HPDE6-E6E7 (cell line): ENCODE data around the gene SDCCAG8.

Experiments
- DNase-seq: peaks from one replicate; pipeline ENCODE4 v3.0.0; 2011; ENCODE audit warnings: missing footprints; ENCODE audit errors: extremely low spot score

The SDCCAG8 gene

DNA sequence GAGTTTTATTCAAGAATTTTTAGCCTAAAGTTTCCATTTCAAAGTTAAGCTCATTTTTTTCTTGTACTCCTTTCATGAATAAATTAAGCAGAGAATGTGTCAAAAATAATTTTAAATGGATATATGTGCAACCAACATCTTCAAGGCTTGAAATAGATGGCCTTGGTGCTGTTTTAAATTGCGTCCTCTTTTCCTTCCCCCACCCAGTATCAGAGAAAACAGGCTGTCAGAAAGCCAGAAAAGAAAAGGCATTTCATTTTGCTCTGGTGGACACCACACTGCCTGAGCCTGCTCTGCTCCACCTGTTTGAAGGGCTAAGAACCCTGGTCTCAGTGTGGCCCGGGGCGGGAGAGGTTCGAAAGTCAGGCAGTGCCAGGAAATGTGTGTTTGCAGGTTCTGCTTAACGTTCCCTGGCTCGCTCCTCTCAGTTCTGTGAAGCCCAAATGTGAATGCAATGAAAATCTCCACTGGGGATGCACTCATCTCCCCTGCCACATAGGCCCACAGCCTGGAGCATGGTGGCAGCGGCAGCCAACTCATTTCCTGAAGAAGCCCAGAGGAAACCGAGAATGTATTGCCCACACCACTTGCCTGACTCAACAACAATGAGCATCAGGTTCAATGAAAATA is 134.4 kb downstream of the SDCCAG8 start:
- DNase-seq, result no peak

DNA sequence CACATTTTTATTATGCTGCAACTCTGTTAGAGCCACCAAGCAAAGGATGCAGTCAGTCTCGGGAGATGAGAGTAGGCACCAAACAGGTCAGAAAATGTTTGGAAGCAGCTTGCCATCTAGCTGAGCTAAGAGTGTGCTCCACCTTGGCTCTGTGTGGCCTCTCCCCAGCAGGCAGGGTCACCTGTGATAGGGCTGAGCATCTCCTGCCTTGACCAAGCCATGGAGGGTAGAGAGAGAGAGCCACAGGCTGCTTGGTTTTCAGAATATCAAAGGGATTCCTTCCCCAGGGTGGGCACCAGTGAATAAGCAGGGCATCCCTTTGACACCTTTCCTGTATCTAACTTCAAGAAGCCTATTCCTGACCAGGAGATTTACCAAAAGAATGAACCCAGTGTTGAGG is 135.5 kb downstream of the SDCCAG8 start:
- DNase-seq, result no peak

DNA sequence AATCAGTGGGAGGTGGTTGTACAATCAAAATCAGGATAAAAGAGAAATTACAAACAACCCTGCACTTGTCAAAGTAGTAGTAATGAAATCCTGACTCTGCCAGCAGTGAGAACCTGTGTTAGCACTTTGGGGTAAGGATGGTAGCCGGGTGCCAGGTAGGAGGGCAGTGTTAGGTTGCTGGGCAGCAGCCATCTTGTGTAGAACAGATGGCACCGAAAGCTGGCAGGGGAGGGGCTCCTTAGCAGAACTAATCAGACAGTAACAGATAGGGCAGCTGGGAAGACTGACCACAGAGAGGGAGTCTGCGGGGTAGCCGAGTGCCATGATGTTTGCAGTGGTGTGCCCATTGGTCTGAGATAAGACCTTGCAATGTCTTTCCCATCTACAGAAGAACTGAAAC is 137.3 kb downstream of the SDCCAG8 start:
- no peak for DNase-seq

DNA sequence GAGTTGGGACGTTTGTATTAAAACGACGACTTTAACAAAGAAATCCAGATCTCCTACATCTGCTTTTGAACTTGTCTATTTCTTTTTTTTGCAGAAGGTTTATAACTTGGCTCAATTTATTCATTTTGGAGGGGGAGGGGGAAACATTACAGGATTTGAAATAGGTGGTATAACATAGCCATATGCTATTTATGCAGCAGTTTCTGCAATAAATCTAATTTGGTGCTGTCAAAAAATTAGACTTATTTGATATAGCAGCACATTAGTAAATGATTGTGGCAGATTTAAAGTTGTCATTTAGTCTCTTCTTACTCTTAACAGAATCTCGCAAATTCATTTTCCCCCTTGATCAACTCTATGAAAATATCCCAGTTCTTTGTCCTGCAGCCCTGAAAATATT is 138.2 kb downstream of the SDCCAG8 start:
- no peak for DNase-seq

DNA sequence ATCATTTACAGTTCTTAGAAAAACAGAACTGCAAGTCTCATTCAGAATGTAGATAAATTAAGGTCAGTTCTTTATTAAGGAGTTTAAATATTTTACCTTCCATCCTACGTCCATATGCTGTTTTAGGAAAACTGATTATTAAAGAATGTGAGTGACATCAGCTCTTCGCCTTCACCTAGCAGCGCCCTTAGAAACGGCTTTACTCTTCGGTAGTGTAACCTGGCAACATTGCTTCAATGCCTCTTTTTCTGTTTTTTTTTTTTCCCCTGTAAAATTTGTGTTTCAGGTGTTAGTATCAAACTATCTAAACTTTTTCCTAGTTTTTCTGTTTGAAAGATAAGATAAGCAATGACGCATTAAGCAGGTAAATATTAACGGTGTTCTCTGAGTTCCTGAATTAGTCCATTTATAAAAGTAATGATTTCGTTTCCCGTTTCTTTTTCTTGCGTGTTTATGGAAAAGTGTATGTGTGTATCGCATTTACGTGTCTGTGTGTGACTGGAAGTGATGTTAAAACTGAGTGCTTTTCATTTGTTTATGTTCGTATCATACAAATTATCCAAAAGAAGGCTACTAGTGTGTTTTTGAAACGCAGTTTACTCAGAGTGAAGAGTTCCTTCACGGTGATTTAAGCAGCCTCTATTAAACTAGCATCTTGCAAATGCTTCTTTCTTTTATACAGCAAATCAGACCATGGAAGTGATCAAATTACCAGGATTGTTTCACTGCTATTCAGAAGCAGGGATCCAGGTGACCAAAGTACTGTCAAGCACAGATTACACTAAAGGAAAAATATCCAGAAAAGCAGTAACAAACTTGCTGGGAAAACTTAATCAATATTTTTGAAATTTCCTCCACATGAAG is 139.0 kb downstream of the SDCCAG8 start:
- no peak for DNase-seq

DNA sequence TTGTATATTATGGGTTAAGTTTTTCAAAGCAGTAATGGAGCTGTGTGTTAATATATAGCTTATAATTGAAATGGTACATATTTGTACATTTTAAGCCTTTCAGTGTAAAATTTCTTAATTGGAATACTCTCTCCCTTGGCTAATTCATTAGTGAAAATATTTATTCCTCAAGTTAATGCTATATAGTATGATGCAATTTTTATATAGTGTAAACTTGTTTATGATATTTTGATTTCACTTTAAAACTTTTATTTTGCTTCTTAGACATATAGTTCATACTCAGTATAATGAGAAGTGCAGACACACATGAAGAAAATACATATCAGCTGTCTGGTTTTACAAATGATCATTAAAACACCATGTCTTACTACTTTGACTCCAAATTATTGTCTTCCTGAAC is 140.6 kb downstream of the SDCCAG8 start:
- no peak for DNase-seq

DNA sequence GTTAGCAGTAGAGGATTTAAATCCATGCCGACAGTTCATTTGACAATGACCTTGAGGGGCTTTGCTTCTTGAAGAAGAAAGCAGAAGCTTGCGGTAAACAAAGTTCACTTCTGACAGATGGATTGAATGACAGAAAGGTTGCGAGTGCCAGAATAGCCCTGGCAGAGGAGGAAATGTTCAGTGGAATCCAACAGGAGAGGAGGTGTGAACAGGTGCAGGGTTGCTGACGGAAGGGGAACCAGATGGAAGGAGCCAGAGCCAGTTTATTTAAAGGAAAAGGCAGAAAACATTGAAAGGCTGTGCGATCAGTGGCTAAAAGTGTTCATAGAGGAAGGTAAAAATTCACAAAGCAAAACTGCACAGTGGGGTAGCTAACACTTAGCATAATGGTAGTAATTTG is 141.0 kb downstream of the SDCCAG8 start:
- no peak for DNase-seq

DNA sequence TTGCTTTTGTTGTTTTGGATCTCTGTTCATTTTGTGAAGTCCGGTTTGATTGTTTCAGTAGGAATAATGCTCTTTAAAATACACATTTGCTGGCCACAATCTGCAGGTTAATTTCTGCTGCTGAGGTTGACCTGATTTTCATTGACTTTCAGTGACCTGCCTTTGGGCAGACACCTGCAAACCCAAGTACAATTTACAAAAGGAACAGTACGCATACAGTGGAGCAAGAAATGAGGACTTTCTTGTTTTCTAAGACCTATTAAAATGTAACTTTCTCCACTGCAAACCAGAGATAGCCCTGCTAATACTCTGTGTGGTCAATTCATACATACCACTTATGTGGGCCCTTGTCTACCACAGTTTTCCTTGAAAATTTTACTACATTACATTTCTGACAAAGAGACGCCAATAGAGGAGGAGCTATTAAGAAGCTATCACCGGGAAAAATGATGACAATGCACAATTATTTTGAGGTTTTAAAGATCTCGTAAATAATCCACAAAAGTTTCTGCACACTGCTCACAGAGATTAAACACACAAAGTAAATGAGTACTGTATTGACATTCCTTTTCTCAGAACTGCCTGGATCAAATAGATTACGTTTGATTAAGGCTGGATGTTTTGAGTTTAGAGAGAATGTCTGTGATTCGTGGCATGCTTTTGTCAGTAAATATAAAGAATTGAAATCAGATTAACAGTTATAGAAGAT is 141.9 kb downstream of the SDCCAG8 start:
- DNase-seq, result no peak

DNA sequence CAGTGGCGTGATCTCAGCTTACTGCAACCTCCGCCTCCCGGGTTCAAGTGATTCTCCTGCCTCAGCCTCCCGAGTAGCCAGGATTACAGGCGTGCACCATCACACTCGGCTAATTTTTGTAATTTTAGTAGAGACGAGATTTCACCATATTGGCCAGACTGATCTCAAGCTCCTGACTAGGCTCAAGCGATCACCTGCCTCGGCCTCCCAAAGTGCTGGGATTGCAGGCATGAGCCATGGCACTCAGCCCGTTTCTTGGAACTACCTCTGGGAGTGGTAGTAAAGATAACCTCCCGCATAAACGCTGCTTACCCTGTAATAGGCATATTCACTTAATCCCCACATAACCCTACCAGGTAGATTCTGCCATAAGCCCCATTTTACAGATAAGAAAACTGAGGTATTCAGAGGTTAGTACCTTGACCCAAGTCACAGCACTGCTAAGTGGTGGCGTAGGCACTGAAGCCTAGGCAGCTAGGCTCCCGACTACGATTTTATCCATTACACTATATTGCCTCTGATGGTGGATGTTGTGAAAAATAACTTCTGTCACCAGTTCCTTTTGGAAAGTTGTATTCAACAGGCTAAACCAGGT is 143.8 kb downstream of the SDCCAG8 start:
- no peak for DNase-seq

DNA sequence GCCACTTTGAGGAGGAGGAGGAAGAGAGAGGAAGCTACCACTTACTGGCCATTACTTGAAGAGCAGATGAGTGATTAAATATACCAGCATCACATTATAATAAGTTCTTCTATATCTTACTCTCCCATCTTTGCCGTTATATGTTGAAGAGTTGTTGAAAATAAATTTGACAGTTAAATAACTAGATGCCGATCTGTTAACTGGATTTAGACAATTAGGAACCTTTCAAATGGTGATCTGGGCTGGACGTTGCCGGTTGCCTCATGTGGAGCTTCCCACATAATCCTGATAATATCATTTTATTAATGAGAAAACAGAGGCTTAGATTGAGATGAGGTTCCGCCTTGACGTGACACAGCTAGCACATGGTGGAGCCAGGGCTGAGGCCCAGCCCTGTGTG is 147.0 kb downstream of the SDCCAG8 start:
- no peak for DNase-seq

DNA sequence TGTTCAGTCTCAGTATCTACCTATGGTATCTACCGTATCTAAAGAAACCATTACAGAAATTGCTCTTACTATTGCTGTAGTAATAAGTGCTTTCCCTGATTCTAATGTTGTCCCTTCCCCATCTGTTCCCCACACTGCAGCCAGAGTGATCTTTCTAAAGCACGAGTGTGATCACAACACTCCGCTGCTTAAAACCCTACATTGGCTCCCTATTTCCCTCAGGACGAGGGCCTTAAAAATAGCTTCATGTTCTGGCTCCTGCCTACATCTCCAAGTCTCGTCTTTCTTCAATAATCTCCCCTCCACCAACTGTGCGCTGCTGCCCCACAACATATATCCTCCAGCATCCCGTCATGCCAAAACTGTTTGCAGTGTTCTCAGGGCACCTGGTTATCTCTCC is 150.6 kb downstream of the SDCCAG8 start:
- DNase-seq, result no peak

DNA sequence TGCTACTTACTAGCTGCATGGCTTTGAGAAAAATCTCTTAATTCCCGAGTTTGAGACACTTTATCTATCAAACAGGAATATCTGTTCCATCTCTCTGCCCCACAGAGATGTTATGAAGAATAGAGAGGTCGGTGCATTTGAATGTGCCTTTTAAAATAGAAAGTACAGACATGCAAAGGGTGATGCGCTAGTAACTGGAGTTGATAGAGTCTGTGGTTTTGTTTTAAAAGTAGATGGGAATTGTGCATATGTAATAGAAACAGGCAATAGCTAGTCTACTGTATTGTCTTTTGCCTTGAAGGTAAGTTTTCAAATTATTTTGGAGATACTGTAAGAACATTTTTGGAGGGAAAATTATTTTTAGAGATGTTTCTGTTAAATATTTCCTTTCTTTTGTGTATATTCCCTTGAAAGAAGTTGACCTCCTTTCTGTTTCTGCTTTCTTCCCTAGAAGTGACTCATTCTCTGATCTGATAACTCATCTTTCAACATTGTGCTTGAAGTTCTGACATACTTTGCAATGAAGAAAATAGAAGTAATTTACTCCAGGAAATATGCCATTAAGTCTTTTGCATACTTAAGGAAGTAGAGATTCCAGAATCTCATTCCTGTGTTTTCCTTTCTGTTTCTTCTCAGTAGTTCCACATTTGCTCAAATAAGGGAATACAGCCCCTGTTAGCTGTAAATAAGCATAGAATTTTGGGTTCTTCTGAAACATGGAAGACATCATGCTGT is 151.6 kb downstream of the SDCCAG8 start:
- peak; percentile 4 for DNase-seq

DNA sequence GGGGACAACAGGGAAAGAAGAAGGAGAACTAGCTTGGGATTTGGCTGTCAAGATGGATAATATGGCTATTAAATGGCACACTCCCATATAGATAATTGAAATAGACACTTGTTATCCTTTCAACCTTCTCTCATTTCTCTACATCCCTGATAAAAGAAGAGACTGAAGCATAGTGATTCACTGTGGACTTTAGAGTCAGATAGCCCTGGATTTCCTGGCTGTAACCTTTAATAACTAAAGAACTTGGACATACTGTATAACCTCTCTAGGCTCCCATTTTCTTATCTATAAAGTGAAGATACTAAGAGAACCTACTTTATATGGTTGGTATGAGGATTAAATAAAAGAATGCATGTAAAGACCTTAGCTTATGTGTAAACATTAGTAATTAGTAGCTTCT is 152.6 kb downstream of the SDCCAG8 start:
- DNase-seq, result no peak

DNA sequence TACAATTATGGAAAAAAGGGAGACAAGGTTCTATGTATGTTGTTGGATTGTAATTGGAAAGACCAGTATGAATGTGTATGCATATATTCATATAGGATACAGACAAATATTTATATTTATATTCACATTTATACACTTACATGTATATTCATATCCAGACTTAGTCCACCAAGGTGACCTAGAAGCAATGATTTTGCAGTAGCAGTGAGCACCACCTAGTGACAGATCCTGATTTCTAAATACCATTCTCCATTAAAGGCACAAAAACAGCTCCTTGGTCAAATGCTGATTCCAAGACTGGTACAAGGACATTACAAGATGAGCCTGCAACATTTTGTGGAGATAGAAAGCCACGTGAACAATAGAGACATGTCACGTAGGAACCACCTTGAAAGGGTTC is 153.4 kb downstream of the SDCCAG8 start:
- DNase-seq, result no peak

DNA sequence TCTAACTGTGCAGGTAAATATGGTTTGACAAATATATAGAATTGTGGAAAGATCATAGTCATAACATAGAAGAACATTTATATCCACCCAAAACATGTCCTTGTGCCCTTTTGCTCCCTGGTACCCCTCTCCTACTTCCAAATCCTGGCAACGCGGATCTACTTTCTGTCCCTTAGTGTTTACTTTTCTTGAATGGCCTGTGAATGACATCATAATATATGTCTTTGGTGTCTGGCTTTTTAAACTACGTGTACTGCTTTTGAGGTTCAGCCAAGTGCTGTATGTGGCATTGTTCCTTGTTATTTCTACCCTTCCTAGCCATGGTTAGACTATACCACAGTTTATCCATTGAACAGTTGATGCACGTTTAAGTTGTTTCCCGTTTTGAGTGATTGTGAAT is 155.6 kb downstream of the SDCCAG8 start:
- no peak for DNase-seq

DNA sequence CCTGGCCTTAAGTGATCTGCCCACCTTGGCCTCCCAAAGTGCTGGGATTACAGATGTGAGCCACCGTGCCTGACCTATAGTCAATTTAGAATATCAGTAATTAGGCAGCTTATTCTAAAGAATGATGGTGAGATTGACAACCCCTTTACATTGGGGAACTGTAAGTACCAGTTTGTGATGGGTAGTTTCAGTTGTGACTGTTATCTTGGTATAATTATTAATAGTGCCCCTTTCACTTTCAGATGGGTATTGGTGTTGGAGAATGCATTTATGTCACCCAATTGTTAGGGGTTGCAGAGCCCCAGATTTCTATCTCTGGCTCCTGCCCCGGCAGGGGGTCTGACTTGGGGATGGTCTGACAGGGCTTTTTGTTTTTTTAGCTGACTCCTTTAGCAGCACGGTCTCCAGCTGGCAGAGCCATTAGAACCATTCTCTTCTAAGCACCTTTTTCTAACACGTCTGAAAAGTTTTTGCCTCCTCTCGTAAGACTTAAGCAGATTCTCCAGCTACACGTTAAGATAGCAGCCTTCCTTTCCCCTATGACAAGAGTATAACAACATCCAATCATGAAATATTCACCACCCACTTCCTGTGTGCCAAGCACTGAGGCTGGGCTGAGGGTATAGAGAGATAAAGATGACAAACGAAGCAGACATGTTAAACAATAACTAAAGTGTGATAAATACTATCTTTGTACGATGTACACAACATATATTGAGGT is 157.8 kb downstream of the SDCCAG8 start:
- DNase-seq, result no peak

DNA sequence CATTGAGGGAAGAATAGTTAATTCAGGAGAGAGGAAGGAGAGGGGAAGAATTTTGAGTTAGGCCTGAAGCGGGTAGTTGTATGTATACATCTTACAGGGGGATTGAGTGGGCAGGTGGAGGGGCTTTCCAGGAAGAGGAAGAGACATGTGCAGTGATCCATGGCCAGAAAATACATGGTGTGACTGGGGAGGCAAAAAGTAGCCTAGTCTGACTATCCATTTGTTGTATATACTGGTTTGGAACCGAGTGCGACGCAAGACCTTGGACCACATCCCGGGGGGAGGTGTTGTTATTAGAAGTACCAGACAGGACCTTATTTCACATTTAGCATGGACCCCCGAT is 158.3 kb downstream of the SDCCAG8 start:
- DNase-seq, result no peak

DNA sequence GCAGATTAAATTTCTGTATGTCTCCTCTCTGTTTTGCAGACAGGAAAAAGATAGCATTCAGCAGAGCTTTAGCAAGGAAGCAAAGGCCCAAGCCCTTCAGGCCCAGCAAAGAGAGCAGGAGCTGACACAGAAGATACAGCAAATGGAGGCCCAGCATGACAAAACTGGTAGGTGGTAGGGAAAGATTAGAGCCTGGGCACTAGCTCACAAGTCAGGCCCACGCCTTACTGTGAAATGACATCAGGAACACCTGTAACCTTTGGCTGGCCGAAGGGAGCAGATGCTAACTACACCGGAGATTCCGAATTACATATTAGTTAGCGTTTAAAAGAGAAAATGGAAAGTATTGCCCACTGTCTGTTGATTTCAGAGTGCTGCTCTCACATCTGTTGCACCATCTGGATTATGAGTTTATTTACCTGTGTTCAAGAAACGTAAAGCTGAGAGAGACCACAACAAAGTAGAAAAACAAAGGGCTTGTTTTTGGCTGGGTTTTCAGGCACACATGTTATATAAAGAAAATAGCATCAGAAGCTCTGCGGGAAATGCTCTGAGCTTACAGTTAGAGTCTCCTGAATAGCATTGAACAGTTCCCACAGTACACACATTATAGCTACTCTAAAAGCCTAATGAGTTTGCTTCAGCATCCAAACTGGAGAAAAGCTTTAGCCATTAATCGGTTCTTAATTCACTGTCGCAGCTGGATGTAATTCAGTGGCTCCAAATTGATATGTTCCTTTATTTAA is 160.0 kb downstream of the SDCCAG8 start:
- DNase-seq, result no peak

DNA sequence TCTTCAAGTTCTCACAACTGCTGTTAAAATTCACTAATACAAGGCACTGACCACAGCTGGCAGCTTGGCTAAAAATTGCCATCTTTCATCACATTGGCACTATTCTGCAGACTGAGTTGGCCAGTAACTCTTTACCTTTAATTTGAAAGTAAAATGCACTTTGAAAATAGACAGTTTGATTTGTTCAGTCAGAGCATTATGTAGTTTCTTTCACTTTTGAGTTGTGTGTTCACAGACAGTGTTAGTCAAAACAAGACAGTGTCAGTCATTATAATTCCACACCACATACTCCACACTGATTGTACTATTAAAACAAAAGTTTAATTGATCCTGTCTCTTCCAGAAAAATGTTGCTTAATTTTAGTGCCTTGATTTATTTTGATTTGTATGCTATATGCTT is 160.7 kb downstream of the SDCCAG8 start:
- no peak for DNase-seq
